Measurements from ENCODE around the gene OR10A5. TPM values are rescaled to one million over a fixed set of nuclear protein-coding genes. Genes with fewer than 3 reads are reported as not detected.

Gene OR10A5
- total and polyA plus RNA-seq, 10 of the 15 experiments (the other 5 are each of a cell fraction or from before 2014, with no cell fraction given), result not detected

GRCh38 chr11:6818967-6819366 lies 26.5 kb upstream of the OR10A5 start:
- POLR2A ChIA-PET, result no interaction called here
- peaks cover 2% of the 10 kb centered on the region; the same call in 1 of the 3 replicates for H3K9me3 ChIP-seq (replicated peaks; ENCODE audit: control insufficient read depth, insufficient read depth, low read length)
- H3K4me3 ChIP-seq, result no peak overlapping the region
- H3K4me2 ChIP-seq (ENCODE audit: control insufficient read depth, insufficient read depth), result no peak overlapping the region
- no peaks in the 10 kb centered on the region for H3K4me1 ChIP-seq (ENCODE audit: control insufficient read depth, insufficient read depth, low read length)
- DNase-seq (ENCODE audit: low read depth, low spot score) (no peak), FAIRE-seq (no peak), ATAC-seq (no peak)
- TF ChIP-seq PAX8 (IDR thresholded peaks at IDR 0.05), result no peak
- SMC1A ChIA-PET (ENCODE audit: uncharacterized antibody, unreplicated experiment), result no interaction called here
- CTCF ChIA-PET, result interaction anchor here (1.9 kb wide), 1 partner anchor 8 kb away, joined by 14 read pairs; no protein-coding TSS in a partner anchor
- 56% methylated on average over 5 of the region's 5 CpGs for WGBS (ENCODE audit: insufficient coverage, insufficient replicate concordance, low lambda C conversion rate, missing lambda C conversion rate)
- no peaks in the 10 kb centered on the region for H4K20me1 ChIP-seq (ENCODE audit: control insufficient read depth, insufficient read depth)
- H3K36me3 ChIP-seq (ENCODE audit: control insufficient read depth in 2 of 2, insufficient read depth in 2 of 2, low read length in 1 of 2), result no peaks in the 10 kb centered on the region
- no TSS peak for BruUV-seq (replicated peaks)
- H3K27me3 ChIP-seq (replicated peaks in 1 of 2; ENCODE audit: control insufficient read depth in 2 of 2, insufficient read depth in 2 of 2, low read length in 1 of 2), result no peaks in the 10 kb centered on the region
- RAD21 ChIA-PET (ENCODE audit: unreplicated experiment), result no interaction called here
- no peaks in the 10 kb centered on the region for H3K79me2 ChIP-seq (ENCODE audit: control insufficient read depth, insufficient read depth, low read length)
- H2AFZ ChIP-seq (ENCODE audit: control insufficient read depth, low read depth, low read length), result no peak overlapping the region
- in situ Hi-C loops (cut with MboI) (loop anchor here (10.0 kb wide), 1 partner anchor 876 kb away; no protein-coding TSS in a partner anchor), intact Hi-C loops (cut with micrococcal nuclease; ENCODE audit: unreplicated experiment) (no loop called here)
- no peak overlapping the region for H3K9ac ChIP-seq (ENCODE audit: control insufficient read depth, insufficient read depth, low read length)
- no peak overlapping the region for H3K27ac ChIP-seq (ENCODE audit: control insufficient read depth, insufficient read depth)

- POLR2A ChIA-PET, result no interaction called here
- ATAC-seq, result peak; percentile 71
- TF ChIP-seq ZBTB4 (CRISPR knock-in tag; IDR thresholded peaks at IDR 0.05) (no peak), RB1 (IDR thresholded peaks at IDR 0.05; ENCODE audit: borderline replicate concordance) (no peak), NR2C2 (IDR thresholded peaks at IDR 0.05; ENCODE audit: borderline replicate concordance, control insufficient read depth, insufficient read length, low read depth) (no peak), BACH1 (IDR thresholded peaks at IDR 0.05; ENCODE audit: borderline replicate concordance) (no peak), SUPT20H (IDR thresholded peaks at IDR 0.05; ENCODE audit: borderline replicate concordance, control insufficient read depth, low read depth, low read length) (no peak), BRCA1 (IDR thresholded peaks at IDR 0.05; ENCODE audit: low read depth, low read length) (no peak), E2F8 (IDR thresholded peaks at IDR 0.05; ENCODE audit: low read depth, partially characterized antibody) (no peak), MEF2B (IDR thresholded peaks at IDR 0.05; ENCODE audit: partially characterized antibody, poor library complexity, severe bottlenecking) (no peak), NFXL1 (IDR thresholded peaks at IDR 0.05; ENCODE audit: borderline replicate concordance) (no peak)
Measured at GRCh38 chr11:6824136-6824823, 21.2 kb upstream of the OR10A5 start.

More at GRCh38 chr11:6824136-6824823, 21.2 kb upstream of the OR10A5 start:
- Histone ChIP-seq H3K27me3 (replicated peaks in 1 of 2; ENCODE audit: control insufficient read depth in 2 of 2, insufficient read depth in 2 of 2, low read length in 1 of 2) (no peaks in the 10 kb centered on the region), H3K36me3 (ENCODE audit: control insufficient read depth in 2 of 2, insufficient read depth in 2 of 2, low read length in 1 of 2) (no peaks in the 10 kb centered on the region), H3K27ac (ENCODE audit: control insufficient read depth, insufficient read depth) (no peak overlapping the region), H2AFZ (ENCODE audit: control insufficient read depth, low read depth, low read length) (no peak overlapping the region), H3K4me1 (ENCODE audit: control insufficient read depth, insufficient read depth, low read length) (no peaks in the 10 kb centered on the region), H3K4me2 (ENCODE audit: control insufficient read depth, insufficient read depth) (no peak overlapping the region), H3K9me3 (replicated peaks; ENCODE audit: control insufficient read depth, insufficient read depth, low read length) (no peaks in the 10 kb centered on the region), H3K9ac (ENCODE audit: control insufficient read depth, insufficient read depth, low read length) (no peak overlapping the region), H3K4me3 (no peak overlapping the region), H3K79me2 (ENCODE audit: control insufficient read depth, insufficient read depth, low read length) (no peaks in the 10 kb centered on the region), H4K20me1 (ENCODE audit: control insufficient read depth, insufficient read depth) (no peaks in the 10 kb centered on the region)
- no peak for FAIRE-seq
- ChIA-PET CTCF (interaction anchor here (1.0 to 2.4 kb wide), 4 partner anchors 9 to 13 kb away, joined by 3 to 24 read pairs (median 4); no protein-coding TSS in a partner anchor), SMC1A (ENCODE audit: uncharacterized antibody, unreplicated experiment) (interaction anchor here (1.1 kb wide), 1 partner anchor 69 kb away, joined by 3 read pairs; no protein-coding TSS in a partner anchor), RAD21 (ENCODE audit: unreplicated experiment) (no interaction called here)
- 29% methylated on average over 5 of the region's 5 CpGs for WGBS (ENCODE audit: insufficient coverage, insufficient replicate concordance, low lambda C conversion rate, missing lambda C conversion rate)
- in situ Hi-C loops (cut with MboI), result no loop called here
- BruUV-seq (replicated peaks), result no TSS peak
- intact Hi-C loops (cut with micrococcal nuclease; ENCODE audit: unreplicated experiment), result no loop called here
- no peak for DNase-seq (ENCODE audit: low read depth, low spot score)
